Activated CD4-positive, alpha-beta T cell treated with anti-CD3 and anti-CD28 coated beads, Interleukin-2, amount 10 ng/mL, durations not matched to agents 24 days and 14 days (primary cell): ENCODE data around the gene COL11A2. TPM values are rescaled to one million over a fixed set of nuclear protein-coding genes. Genes with fewer than 3 reads are reported as not detected.

Experiments used
- DNase-seq: peaks from one replicate; pipeline ENCODE4 v3.0.0; 2022
- H3K27ac Mint-ChIP-seq: one replicate; pipeline ENCODE4 v1.8.0; 2022; ENCODE audit warnings: mild to moderate bottlenecking, mixed read lengths
- H3K27me3 Mint-ChIP-seq: one replicate; pipeline ENCODE4 v1.8.0; 2022; ENCODE audit warnings: mixed read lengths
- H3K36me3 Mint-ChIP-seq: one replicate; pipeline ENCODE4 v1.8.0; 2022; ENCODE audit warnings: low read depth, mild to moderate bottlenecking, mixed read lengths
- H3K4me1 Mint-ChIP-seq: one replicate; pipeline ENCODE4 v1.8.0; 2021; ENCODE audit warnings: mixed read lengths
- H3K4me3 Mint-ChIP-seq: one replicate; pipeline ENCODE4 v1.8.0; 2022; ENCODE audit warnings: mild to moderate bottlenecking, moderate library complexity, mixed read lengths
- H3K9me3 Mint-ChIP-seq: one replicate; pipeline ENCODE4 v1.8.0; 2021; ENCODE audit warnings: mixed read lengths
- intact Hi-C: fragments of 100-400 bp; cut with micrococcal nuclease; formaldehyde crosslinking; loops from one replicate; pipeline ENCODE4 v1.15.1; 2023
- total RNA-seq: library from RNA; stranded (reverse); gene quantifications from 2 replicates; pipeline ENCODE4 v1.2.3, GENCODE V29; 2022

COL11A2 gene
- total RNA-seq, 1 donor from 2014 or later: 0.56 TPM

DNA sequence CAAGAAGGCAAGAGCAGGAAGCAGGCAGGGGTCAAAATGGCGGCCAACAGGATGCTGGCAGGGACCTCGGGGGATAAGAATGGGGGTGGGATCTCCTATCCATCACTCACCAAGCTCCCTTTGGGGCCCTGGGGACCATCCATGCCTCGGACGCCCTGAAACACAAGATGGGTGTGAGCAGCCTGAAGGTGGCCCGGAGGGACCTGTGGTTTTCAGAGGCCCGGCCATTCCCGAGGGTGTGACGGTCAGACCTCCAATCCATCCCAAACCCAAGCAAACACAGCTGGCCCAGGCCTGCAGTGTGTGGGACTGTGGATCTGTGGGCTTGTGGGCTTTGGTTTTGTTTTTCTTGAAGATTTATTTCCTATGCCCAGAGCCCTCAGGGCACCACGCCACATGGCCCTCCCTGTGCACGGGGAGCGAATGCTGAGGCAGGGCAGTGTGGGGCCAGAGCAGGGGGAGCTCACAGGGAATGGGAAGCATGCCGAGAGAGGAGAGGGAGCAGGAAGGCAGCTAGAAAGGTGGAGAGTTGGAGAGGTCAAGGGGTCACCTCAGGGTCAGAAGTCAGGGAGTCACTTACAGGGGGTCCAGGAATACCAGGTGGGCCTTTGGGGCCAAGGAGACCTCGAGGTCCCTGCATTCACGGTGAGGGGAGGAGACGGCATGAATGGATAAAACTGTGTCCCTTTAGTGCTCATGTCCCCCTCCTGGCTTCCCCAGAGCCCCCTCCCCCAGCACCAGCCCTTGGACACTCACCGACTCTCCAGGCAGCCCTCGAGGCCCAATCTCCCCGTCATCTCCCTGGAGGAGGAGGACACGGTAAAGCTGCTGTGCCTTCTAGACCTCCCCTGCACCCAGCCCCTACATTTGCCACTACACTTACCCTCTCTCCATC, 14.5 kb downstream of the COL11A2 start:
- Mint-ChIP-seq H3K27ac (no peak overlapping the region), H3K27me3 (peaks cover under 1% of the 10 kb centered on the region), H3K4me3 (no peak overlapping the region), H3K9me3 (peaks cover 2% of the 10 kb centered on the region), H3K4me1 (peaks cover 2% of the 10 kb centered on the region), H3K36me3 (peaks cover 2% of the 10 kb centered on the region)
- DNase-seq: no peak
- intact Hi-C loops: no loop called here

DNA sequence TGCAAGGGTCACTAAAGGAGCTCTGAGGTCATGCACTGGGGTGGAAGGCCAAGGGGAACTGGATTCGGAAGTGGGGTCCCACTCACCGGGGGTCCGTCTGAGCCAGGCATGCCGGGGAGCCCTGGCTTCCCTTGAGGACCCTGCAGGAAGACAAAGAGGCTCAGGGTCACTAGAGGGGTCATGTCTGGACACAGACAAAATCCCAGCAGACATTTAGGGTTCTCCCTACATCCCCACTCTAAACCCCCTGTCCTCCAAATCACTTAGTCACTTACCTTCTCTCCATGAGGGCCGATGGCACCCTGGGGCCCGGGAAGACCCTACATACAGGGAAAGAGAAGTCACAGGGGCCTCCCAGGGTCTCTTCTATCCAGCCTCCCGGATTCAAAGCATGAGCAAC, 15.4 kb downstream of the COL11A2 start:
- no peak overlapping the region for H3K27ac Mint-ChIP-seq
- H3K4me3 Mint-ChIP-seq: no peak overlapping the region
- no peak for DNase-seq
- H3K9me3 Mint-ChIP-seq: no peaks in the 10 kb centered on the region
- H3K27me3 Mint-ChIP-seq: peaks cover 3% of the 10 kb centered on the region
- H3K36me3 Mint-ChIP-seq: no peaks in the 10 kb centered on the region
- intact Hi-C loops: no loop called here
- H3K4me1 Mint-ChIP-seq: no peaks in the 10 kb centered on the region

DNA sequence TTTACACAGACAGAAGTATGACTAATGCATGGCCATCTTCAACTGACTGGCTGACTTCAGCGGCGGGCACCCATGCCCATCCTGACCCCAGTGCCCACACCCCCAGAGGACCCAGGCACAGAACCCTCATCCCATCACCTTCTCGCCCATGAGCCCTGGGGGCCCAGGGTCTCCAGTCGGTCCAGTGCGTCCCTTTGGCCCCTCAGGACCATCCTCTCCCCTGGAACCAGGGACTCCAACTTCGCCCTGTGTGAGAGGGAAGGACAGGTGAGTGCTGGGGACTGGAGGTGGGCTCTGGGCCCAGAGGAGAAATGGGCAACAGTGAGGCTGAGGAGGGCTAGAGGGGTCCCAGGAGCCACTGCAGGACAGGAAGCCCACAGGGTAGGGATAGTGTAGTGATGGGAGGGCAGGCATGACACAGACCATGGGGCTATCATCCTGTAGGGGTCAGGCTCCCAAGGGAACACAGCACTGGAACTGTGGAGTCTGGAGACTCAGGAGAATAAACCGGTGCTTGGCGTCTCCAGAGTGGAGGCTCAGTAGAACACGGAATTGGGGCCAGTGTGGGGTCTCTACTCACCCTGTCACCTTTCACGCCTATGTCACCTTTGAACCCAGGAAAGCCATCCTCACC, 16.7 kb downstream of the COL11A2 start:
- Mint-ChIP-seq H3K4me1 (no peaks in the 10 kb centered on the region), H3K27ac (no peak overlapping the region), H3K9me3 (no peaks in the 10 kb centered on the region), H3K36me3 (no peaks in the 10 kb centered on the region), H3K27me3 (peaks cover 3% of the 10 kb centered on the region), H3K4me3 (no peak overlapping the region)
- no peak for DNase-seq
- intact Hi-C loops: no loop called here

DNA sequence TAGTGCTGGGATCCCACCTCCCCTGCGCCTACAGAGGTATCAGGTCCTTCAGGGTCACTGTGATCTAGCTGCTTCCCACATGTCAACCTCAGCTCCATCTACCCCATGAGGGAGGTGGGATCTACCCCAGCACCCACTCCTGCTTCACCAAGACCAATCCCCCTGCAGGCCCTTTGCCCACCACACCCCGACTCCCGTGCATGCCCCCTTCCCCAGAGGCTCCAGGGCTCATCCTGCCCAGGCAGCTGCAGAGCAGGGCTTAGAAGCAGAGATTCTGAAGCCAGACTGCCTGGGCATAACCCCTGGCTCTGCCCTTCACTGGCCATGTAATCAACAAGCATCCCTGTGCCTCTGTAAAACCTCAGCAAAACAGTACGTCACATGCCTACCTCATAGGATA, 17.5 kb downstream of the COL11A2 start:
- Mint-ChIP-seq H3K36me3 (no peaks in the 10 kb centered on the region), H3K27ac (no peak overlapping the region), H3K27me3 (peaks cover 3% of the 10 kb centered on the region), H3K4me3 (no peak overlapping the region), H3K9me3 (no peaks in the 10 kb centered on the region), H3K4me1 (no peaks in the 10 kb centered on the region)
- no peak for DNase-seq
- intact Hi-C loops: no loop called here

DNA sequence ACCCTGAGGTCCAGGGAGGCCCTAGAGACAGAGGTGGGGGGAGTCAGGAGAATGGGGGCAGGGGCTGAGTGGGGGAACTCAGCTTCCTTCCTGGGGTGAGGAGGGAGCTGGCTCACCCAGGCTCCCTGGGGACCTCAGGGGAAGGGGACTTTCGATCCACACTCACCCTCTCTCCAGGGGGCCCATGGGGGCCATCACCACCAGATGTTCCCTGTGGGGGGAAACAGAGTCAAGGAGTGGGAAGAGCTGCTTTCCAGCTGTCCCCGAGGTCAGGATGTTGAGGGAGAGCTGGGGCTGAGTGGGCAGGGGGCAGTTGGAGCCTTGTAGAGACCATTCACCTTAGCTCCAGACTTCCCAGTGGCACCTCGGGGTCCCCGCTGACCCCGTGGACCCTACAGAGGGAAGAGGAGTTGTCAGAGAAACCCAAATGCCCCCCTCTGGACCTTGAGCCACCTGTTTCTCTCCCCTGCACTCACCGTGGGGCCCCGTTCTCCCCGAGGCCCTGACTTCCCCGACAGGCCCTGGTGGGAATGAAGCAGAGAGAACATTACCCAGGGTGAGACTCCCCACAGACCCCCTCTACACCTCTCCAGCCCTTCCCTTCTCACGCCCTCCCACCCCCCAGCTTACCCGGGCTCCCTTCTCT, 18.6 kb downstream of the COL11A2 start:
- DNase-seq: no peak
- Mint-ChIP-seq H3K9me3 (no peaks in the 10 kb centered on the region), H3K4me3 (no peak overlapping the region)

DNA sequence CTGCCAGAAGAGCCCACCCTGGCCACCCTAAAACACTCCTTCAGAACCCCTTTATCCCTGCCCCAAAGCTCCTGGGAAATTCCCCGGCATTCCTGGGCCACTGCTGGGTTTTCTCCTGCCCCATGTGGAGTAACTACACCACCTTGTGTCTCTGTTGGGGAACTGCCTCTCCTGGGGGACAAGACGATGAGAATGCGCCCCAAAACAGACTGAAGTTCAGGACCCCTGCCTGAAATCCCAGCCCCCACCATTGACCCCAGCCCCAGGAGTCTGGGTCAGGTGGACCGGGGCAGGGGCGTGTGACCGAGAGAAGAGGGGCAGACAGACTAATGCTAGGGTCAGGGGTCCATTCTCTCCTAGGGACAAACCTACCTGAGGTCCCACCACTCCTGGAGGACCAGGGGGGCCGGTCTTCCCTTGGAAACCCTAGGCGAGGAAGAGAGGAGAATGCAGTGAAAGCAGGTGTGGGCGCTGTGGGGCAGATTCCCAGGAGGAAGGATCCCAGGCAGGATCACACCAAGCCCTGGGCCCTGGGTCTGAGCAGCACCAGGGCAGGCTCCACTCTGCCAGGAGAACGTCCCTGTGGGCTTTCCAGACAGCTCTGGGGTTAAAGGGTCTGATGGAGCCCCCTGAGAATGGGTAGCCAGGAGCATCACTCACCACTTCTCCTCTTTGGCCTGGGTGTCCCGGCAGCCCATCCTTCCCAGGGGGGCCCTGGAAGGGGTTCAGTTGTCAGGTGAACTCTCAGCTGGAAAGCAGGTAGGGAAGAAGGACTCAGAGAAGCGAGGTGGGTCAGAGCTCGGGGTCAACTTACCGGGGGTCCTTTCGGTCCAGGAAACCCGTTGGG, 19.4 kb downstream of the COL11A2 start:
- Mint-ChIP-seq H3K4me1 (no peaks in the 10 kb centered on the region), H3K36me3 (no peaks in the 10 kb centered on the region), H3K4me3 (no peak overlapping the region), H3K27me3 (peaks cover 3% of the 10 kb centered on the region), H3K9me3 (no peaks in the 10 kb centered on the region), H3K27ac (no peak overlapping the region)
- intact Hi-C loops: no loop called here
- DNase-seq: no peak

More for the DNA sequence above, 18.6 kb downstream of the COL11A2 start:
- H3K4me1 Mint-ChIP-seq: no peaks in the 10 kb centered on the region
- H3K27ac Mint-ChIP-seq: no peak overlapping the region
- intact Hi-C loops: no loop called here
- peaks cover 3% of the 10 kb centered on the region for H3K27me3 Mint-ChIP-seq
- no peaks in the 10 kb centered on the region for H3K36me3 Mint-ChIP-seq

DNA sequence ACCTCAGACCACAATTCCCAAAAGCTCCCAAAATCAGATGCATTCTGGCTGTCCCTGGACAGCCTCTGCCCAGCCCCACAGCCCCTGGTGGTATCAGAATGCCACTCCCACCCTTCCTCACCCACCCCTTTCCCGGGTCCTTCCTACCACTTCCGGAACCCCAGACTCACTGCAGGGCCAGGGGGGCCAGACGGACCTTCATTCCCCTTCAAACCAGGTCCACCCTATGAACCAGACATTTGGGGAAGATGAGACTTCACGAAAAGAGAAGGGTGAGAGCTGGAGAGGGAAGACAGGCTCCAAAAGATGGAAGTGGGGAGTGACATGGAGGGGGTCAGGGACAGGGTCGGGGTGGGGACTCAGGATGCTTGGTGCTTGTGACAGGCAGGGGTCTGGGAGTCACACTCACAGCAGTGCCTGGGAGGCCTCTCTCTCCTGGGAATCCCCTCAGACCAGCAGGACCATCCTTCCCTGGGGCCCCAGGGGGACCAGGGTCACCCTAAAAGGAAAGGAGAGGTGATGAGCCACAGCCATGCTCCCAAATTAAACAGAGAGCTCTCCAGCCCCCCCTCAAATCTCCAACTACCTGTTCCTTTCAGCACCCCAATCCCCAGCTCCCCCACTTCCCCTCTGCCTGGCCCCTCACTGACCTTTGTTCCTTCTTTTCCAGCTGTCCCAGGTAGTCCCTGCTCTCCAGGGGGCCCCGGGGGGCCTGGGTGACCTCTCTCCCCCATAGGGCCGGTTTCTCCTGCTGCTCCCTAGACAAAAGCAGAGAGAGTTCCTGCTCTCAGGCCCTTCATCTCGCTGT, 20.2 kb downstream of the COL11A2 start:
- no peaks in the 10 kb centered on the region for H3K36me3 Mint-ChIP-seq
- H3K27me3 Mint-ChIP-seq: peaks cover 3% of the 10 kb centered on the region
- H3K27ac Mint-ChIP-seq: no peak overlapping the region
- no peaks in the 10 kb centered on the region for H3K9me3 Mint-ChIP-seq
- intact Hi-C loops: no loop called here
- H3K4me3 Mint-ChIP-seq: no peak overlapping the region
- DNase-seq: no peak
- H3K4me1 Mint-ChIP-seq: no peaks in the 10 kb centered on the region

DNA sequence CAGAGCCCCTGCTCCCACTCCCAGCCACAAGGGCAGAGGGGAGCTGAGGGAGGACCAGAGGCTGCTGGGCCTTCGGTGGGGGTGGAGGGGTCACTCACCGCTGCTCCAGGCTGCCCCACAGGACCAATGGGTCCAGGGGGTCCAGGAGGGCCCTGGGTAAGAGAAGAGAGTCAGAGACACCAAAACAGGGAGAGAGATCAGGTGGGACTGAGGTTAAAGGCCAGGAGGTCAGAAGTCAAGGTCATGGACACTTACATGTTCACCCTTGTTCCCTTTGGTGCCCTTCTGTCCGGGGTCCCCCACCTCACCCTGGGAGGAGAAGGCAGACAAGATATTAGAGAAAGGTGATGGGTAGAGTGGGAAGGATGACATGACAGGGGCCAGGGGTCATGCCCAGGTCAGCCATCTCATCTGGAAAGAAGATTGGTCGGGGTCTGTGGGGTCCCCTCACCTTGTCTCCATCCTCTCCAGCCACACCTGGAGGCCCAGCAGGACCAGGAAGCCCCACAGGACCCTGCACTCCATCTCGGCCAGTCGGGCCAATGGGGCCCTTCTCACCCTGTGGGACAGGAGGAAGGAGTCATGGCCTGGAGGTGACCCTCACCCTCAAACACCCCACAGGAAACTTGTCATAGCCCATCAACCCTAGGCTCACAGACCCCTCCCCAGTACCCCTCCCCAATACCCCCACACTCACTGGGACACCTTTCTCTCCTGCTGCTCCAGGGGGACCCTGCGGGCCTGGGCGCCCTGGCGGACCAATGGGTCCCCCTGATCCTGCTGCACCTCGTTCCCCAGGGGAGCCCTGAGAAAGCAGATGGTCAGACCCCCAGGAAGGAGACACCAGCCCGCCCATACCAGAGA, 21.0 kb downstream of the COL11A2 start:
- Mint-ChIP-seq H3K9me3 (no peaks in the 10 kb centered on the region), H3K27ac (no peak overlapping the region), H3K36me3 (no peaks in the 10 kb centered on the region), H3K4me1 (no peaks in the 10 kb centered on the region), H3K27me3 (peaks cover 3% of the 10 kb centered on the region), H3K4me3 (no peak overlapping the region)
- intact Hi-C loops: no loop called here
- DNase-seq: no peak

DNA sequence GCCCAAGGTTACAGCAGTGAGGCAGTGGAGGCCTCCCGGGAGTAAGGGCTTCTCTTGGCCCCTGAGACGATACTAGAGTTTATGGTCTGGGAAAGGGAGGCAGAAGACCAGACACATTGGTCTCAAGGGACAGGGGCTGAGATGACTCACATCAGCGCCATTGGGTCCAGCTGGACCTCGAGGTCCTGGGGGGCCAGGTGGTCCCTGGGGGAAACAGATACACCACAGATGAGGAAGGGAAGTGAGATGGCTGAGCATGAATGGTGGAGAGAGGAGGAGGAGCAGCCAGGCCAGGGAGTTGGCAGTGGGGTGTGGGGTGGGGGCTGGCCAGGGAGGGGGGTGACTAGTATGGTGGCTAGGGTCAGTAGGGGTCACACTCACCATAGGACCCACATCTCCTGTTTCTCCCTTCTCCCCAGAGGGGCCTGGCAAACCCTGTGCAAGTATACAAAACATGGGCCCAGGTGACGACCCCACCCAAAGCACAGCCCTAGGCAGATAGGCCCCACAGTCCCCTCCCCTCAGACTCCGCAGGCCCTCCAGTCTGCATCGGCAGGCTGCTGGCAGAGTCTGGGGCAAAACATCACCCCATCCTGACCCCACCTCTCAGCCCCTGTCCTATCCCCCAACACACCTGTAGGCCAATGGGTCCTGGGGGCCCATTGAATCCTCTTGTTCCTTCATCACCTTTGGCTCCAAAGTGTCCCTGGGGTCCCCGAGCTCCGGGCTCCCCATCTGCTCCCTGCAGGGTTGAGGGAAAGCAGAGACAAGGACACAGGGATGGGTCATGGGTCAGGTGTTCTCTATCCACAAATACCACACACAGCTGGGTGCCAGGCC, 21.9 kb downstream of the COL11A2 start:
- H3K27ac Mint-ChIP-seq: no peak overlapping the region
- no peak for DNase-seq
- H3K27me3 Mint-ChIP-seq: peaks cover 3% of the 10 kb centered on the region
- H3K9me3 Mint-ChIP-seq: no peaks in the 10 kb centered on the region
- no peaks in the 10 kb centered on the region for H3K4me1 Mint-ChIP-seq
- H3K36me3 Mint-ChIP-seq: no peaks in the 10 kb centered on the region
- H3K4me3 Mint-ChIP-seq: no peak overlapping the region
- intact Hi-C loops: no loop called here

DNA sequence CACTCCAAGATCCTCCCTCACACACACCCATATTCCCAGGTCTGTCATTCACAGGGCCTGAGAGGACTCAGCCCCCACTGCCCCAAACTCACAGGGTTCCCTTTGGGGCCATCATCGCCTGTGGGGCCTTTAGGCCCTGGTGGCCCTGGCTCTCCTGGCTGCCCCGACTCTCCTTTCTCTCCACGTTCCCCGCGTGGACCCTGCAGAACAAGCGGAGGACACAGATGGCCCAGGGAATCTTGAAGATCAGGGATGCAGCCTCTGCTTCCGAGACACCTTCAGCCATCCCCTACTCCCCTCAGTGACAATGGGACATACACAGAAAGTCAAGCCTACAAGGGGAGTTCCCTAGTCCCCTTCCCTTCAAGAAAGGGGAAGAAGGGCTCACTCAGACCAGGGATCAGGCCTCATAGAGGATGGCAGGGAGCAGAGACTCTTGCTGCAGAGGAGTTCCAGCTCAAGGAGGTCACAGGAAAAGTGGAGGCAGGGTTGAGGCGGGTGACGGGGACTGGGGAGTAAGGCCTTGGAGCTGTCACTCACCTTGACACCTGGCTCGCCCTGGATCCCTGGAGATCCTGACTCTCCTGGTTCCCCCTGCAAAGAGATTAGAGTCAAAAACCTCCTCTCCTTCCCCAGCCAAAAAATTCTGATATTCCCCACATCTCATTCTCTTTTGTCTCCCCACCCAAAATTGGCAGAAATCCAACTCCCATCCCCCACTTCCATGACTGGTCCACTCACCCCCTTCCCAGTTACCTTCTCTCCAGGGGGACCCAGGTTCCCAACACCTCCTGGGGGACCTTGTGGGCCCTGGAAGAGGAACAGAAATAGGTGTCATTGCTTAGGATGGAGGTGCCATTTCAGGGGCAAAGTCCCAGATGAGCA, 22.7 kb downstream of the COL11A2 start:
- Mint-ChIP-seq H3K4me3 (no peak overlapping the region), H3K27ac (no peak overlapping the region), H3K27me3 (peaks cover 3% of the 10 kb centered on the region), H3K36me3 (no peaks in the 10 kb centered on the region), H3K9me3 (no peaks in the 10 kb centered on the region), H3K4me1 (no peaks in the 10 kb centered on the region)
- DNase-seq: no peak
- intact Hi-C loops: no loop called here

DNA sequence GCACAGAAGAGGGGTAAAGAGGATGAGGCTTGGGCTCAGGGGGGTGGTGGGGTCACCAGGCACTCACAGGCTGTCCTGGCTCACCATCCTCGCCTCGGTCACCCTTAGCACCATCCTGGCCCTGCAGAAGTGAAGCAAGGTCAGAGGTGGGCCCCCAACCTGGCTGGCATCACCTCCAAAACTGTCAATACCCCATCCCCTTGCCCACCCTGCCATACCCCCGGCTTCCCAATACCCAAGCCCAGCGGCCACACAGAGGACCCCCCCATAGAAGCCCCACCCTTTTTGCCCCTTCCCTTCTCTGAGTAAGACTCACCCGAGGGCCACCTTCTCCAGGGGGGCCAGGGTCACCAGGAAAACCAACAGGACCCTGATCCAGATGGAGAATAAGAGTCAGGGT, 23.6 kb downstream of the COL11A2 start:
- Mint-ChIP-seq H3K4me1 (no peaks in the 10 kb centered on the region), H3K27ac (no peak overlapping the region), H3K27me3 (peaks cover 3% of the 10 kb centered on the region), H3K9me3 (no peaks in the 10 kb centered on the region), H3K36me3 (no peaks in the 10 kb centered on the region), H3K4me3 (no peak overlapping the region)
- intact Hi-C loops: no loop called here
- DNase-seq: no peak
